ENCODE data around the gene TULP1. TPM values are rescaled to one million over a fixed set of nuclear protein-coding genes. Genes with fewer than 3 reads are reported as not detected.

TULP1 gene
- total and polyA plus RNA-seq, 2 of the 13 experiments (the other 11 are each of a cell fraction or from before 2014, with no cell fraction given), result not detected

GRCh38 chr6:35511562-35511941 is 1.1 kb downstream of the TULP1 start (continued):
- no peak for TF ChIP-seq ZNF639 (CRISPR knock-in tag; conservative IDR thresholded peaks at IDR 0.05)
- TF ChIP-seq GABPA (IDR thresholded peaks at IDR 0.05; ENCODE audit: low read depth, low read length), result no peak
- no peak for TF ChIP-seq GABPA (CRISPR knock-in tag; IDR thresholded peaks at IDR 0.05; ENCODE audit: low read depth)

GRCh38 chr6:35510916-35511561 is 1.7 kb downstream of the TULP1 start:
- no peaks in the 10 kb centered on the region for H4K20me1 ChIP-seq (ENCODE audit: insufficient read depth, low read length)
- DNase-seq (ENCODE audit: low spot score), result no peak
- peaks cover 4 to 70% of the 10 kb centered on the region in 2 experiments for H3K27me3 ChIP-seq (ENCODE audit: control insufficient read depth in 1 of 2, insufficient read depth in 2 of 2, low read length in 2 of 2)
- no peaks in the 10 kb centered on the region for H3K9me3 ChIP-seq (ENCODE audit: low read length)
- H3K79me2 ChIP-seq (ENCODE audit: insufficient read depth, low read length), result no peaks in the 10 kb centered on the region
- H2AFZ ChIP-seq (ENCODE audit: low read length), result no peak overlapping the region
- no peaks in the 10 kb centered on the region for H3K36me3 ChIP-seq (replicated peaks in 1 of 2; ENCODE audit: control insufficient read depth in 1 of 2, insufficient read depth in 2 of 2, low read length in 2 of 2)
- no peak overlapping the region for H3K4me3 ChIP-seq (replicated peaks in 1 of 3; ENCODE audit: insufficient read depth in 1 of 3, low read depth in 2 of 3, low read length in 3 of 3)
- H3K4me1 ChIP-seq (ENCODE audit: insufficient read depth, low read length), result peaks cover 9% of the 10 kb centered on the region
- H3K9ac ChIP-seq (ENCODE audit: insufficient read depth, low read depth, low read length), result no peak overlapping the region
- no peak for FAIRE-seq
- TF ChIP-seq TCF7 (IDR thresholded peaks at IDR 0.05; ENCODE audit: low read depth) (no peak), MXD4 (CRISPR knock-in tag; IDR thresholded peaks at IDR 0.05) (no peak), MIER2 (CRISPR knock-in tag; IDR thresholded peaks at IDR 0.05) (no peak), ATF6 (CRISPR knock-in tag; conservative IDR thresholded peaks at IDR 0.05) (no peak), ZNF234 (CRISPR knock-in tag; conservative IDR thresholded peaks at IDR 0.05) (no peak), ZNF224 (CRISPR knock-in tag; IDR thresholded peaks at IDR 0.05) (no peak), PHF8 (CRISPR knock-in tag; IDR thresholded peaks at IDR 0.05) (no peak), ZFP41 (CRISPR knock-in tag; IDR thresholded peaks at IDR 0.05; ENCODE audit: borderline replicate concordance) (no peak), XBP1 (CRISPR knock-in tag; IDR thresholded peaks at IDR 0.05) (no peak), SALL1 (CRISPR knock-in tag; IDR thresholded peaks at IDR 0.05) (no peak)
- BruUV-seq (replicated peaks), result no TSS peak
- intact Hi-C loops (cut with micrococcal nuclease; ENCODE audit: unreplicated experiment), result no loop called here
- no peak overlapping the region for H3K27ac ChIP-seq (ENCODE audit: extremely low read length, insufficient read depth, low read length)
- POLR2A ChIA-PET, result interaction anchor here (1.5 kb wide), 1 partner anchor 14 kb away, joined by 4 read pairs; the partner anchor contains the start of gene TEAD3
- in situ Hi-C loops (cut with HindIII; ENCODE audit: extremely low pct_ligation_motif_present, low pct_unique_long_range_greater_than_20kb), result no loop called here
- CTCF ChIA-PET (ENCODE audit: low intra/inter-chr PET ratio, low total read pairs), result no interaction called here
- 30% methylated on average over 7 of the region's 7 CpGs for WGBS (ENCODE audit: low lambda C conversion rate)
- ATAC-seq, result no peak
- no peak overlapping the region for H3K4me2 ChIP-seq (ENCODE audit: low read depth, low read length)
